ENCODE results near the gene RBM20.

DNA sequence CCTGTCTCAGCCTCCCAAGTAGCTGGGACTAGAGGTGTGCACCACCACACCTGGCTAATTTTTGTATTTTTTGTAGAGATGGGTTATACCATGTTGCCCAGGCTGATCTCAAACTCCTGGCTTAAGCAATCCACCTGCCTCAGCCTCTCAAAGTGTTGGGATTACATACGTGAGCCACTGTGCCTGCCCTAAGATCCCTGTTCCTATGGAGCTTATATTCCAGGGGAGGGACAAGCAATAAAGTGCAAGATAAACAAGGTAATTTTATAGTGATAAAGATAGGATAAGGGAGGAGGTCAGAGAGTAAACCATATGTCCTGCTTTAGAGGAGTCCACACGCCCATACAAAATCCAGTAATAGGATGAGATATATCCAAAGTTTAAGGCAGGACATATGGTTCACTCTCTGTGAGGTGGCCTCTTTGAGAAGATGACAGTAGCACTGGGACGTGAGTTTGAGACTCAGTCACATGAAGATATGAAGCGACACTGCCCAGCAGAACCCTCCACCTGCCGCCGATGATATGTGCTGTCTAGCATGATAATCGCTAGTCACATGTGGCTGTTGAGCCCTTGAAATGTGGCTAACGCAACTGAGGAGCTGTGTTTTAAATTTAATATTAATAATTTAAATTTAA, 114.1 kb downstream of the RBM20 start:
- no peak for TF ChIP-seq POLR2AphosphoS5 (IDR thresholded peaks at IDR 0.05; ENCODE audit: low read depth, low read length)
- TF ChIP-seq, protein P1, sequence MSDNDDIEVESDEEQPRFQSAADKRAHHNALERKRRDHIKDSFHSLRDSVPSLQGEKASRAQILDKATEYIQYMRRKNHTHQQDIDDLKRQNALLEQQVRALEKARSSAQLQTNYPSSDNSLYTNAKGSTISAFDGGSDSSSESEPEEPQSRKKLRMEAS (IDR thresholded peaks at IDR 0.05) = no peak
